ENCODE measurements around the gene SOHLH1. TPM values are rescaled to one million over a fixed set of nuclear protein-coding genes. Genes with fewer than 3 reads are reported as not detected.
"Not testable (repeated sequence)": the region's sequence is repeated elsewhere in the genome, so short reads cannot be mapped to it uniquely, and the experiment has no call there.

The SOHLH1 gene
- total RNA-seq, 1 donor from 2014 or later, result not detected

DNA sequence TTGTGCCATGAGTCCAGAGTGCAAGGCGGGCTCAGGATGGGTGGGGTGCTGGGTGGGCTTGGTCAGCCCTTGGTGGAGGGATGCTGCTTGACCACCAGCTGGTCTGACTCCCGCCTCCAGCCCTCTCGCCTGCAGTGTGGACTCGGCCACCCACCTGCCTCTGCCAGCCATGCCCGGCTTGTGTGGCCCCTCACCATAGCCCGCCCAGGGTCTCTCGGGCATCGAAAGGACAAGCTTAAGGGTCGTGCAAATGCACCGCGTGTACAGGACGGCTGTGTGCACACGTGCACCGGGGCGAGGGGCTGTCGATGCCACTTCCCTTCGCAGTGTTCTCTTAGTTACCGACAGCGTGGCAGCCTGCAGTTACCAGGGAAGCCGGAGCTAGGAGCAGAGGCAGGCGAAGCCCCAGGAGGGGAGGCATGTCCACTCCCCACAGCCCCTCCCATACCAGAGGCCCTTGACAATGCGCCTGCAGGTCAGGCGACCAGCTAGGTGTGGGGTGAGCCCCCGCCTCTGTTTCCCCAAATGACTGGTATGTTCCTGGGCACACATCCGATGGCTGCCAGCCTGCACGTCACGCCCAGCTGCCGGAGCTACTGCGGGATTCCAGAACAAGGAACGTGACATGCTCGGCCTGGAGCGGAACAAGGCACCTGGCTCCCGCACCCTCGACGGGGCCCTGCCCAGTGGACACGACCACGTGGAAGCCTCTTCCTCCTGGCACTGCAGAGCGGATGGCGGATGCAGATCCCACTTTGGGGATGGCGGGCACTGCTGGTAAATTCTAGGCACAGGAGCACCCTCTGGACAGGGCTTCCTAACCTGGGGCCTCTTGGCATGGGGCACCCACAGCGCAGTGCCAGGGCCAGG is 28.3 kb downstream of the SOHLH1 start:
- H3K36me3 Mint-ChIP-seq (ENCODE audit: low read depth), result no peaks in the 10 kb centered on the region
- H3K27me3 Mint-ChIP-seq, result no peaks in the 10 kb centered on the region
- intact Hi-C loops (cut with micrococcal nuclease), result no loop called here
- DNase-seq, result no peak
- H3K4me1 Mint-ChIP-seq, result no peaks in the 10 kb centered on the region
- H3K27ac Mint-ChIP-seq, result no peak overlapping the region
- H3K4me3 Mint-ChIP-seq, result no peak overlapping the region
- no peaks in the 10 kb centered on the region for H3K9me3 Mint-ChIP-seq

DNA sequence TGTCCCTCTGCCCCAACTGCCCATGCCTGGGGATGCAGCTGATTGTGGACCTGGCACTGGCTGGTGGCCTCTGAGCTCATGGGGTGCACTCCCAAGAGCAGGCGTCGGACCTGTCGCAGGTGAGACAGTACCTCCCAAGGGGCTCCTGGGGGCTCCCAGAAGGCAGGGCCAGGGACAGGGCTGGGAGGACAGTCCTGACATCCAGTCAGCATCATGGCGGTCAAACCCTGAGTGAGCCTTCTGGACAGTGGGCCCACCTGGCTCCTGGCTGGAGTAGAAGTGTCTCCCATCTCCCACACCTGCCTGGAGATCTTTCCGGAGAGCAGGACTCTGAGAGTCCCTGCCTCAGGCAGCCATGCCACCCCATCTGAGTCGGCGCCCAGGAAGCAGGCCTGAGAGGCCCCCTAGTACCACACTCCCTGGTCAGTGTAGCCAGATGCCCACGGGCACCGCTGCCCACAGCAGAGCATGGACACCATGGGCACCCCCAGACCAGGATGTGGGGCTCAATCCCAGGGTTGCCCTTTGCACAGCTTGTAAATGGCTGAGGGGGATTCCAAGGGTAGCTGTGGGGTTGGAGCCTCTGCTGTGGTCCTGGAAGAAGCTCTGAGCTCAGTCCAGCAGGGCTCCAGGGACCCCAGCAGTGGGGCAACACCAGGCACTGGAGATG is 29.5 kb downstream of the SOHLH1 start:
- DNase-seq, result no peak
- no peaks in the 10 kb centered on the region for H3K9me3 Mint-ChIP-seq
- intact Hi-C loops (cut with micrococcal nuclease), result no loop called here

GRCh38 chr9:135669018-135669417 is 30.3 kb downstream of the SOHLH1 start:
- H3K4me3 Mint-ChIP-seq; intact Hi-C loops (cut with micrococcal nuclease); DNase-seq; H3K9me3 Mint-ChIP-seq; H3K4me1 Mint-ChIP-seq; H3K27me3 Mint-ChIP-seq; H3K27ac Mint-ChIP-seq; H3K36me3 Mint-ChIP-seq (ENCODE audit: low read depth): not testable (repeated sequence)

More for the DNA sequence above, 29.5 kb downstream of the SOHLH1 start:
- H3K27me3 Mint-ChIP-seq, result no peaks in the 10 kb centered on the region
- H3K4me3 Mint-ChIP-seq, result no peak overlapping the region
- H3K27ac Mint-ChIP-seq, result no peak overlapping the region
- no peaks in the 10 kb centered on the region for H3K4me1 Mint-ChIP-seq
- H3K36me3 Mint-ChIP-seq (ENCODE audit: low read depth), result no peaks in the 10 kb centered on the region

- H3K27me3 Mint-ChIP-seq, result no peaks in the 10 kb centered on the region
- no peak overlapping the region for H3K27ac Mint-ChIP-seq
- DNase-seq, result no peak
- H3K4me3 Mint-ChIP-seq, result no peak overlapping the region
- intact Hi-C loops (cut with micrococcal nuclease), result no loop called here
- no peaks in the 10 kb centered on the region for H3K36me3 Mint-ChIP-seq (ENCODE audit: low read depth)
- H3K9me3 Mint-ChIP-seq, result no peaks in the 10 kb centered on the region
- no peaks in the 10 kb centered on the region for H3K4me1 Mint-ChIP-seq
Observed at GRCh38 chr9:135667463-135668001, 31.7 kb downstream of the SOHLH1 start.

- no peaks in the 10 kb centered on the region for H3K27me3 Mint-ChIP-seq
- no peak overlapping the region for H3K4me3 Mint-ChIP-seq
- no peak overlapping the region for H3K27ac Mint-ChIP-seq
- H3K9me3 Mint-ChIP-seq, result no peaks in the 10 kb centered on the region
- intact Hi-C loops (cut with micrococcal nuclease), result no loop called here
- no peak for DNase-seq
- H3K4me1 Mint-ChIP-seq, result no peaks in the 10 kb centered on the region
- H3K36me3 Mint-ChIP-seq (ENCODE audit: low read depth), result no peaks in the 10 kb centered on the region
Observed at GRCh38 chr9:135666534-135667462, 32.5 kb downstream of the SOHLH1 start.

GRCh38 chr9:135665795-135666189 is 33.5 kb downstream of the SOHLH1 start:
- Mint-ChIP-seq H3K27ac (no peak overlapping the region), H3K4me3 (no peak overlapping the region), H3K4me1 (no peaks in the 10 kb centered on the region), H3K36me3 (ENCODE audit: low read depth) (no peaks in the 10 kb centered on the region), H3K9me3 (no peaks in the 10 kb centered on the region), H3K27me3 (no peaks in the 10 kb centered on the region)
- intact Hi-C loops (cut with micrococcal nuclease), result no loop called here
- no peak for DNase-seq

DNA sequence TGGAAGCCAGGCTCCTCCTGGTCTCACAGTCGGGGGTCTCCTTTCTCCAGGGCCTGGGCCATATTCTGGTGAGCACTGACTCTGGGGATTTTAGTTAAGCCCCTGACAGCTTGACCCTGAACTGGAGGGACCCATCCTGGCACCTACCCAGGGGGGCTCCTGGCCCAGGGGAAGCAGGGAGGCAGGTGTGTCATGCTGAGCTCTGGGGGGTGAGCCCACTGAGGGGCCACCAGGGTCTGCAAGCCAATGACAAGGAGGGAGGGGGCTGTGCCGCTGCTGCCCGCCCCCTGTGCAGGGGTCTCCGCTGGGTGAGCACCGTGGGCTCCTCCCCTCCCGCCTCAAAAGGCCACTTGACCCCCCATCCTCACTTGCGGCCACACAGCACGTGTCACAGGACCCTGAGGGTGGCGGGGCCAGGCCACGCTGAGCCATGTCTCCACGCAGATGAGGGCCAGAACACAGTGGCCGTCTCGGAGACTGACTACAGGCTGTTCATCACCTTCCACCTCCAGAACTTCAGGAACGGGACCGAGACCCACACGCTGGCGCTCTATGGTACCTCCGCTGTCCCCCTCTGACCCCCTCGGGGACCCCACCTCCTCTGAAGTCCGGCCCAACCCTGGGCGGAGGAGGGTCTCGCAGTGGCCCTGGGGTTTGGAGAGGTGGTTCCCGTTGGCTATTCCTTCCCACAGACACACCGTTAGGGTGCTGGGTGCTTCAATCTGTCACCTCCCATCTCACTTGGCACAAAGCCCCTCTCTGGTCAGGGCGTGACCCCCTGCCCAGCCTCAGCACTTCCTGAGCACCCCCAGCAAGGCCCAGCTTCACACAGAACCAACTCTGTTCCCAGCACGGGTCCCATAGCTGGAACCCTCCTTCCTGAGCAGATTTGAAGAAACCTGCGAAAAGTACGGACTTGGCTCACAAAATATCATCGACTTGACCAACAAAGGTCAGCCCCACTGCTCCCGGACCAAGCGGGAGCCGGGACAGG is 34.2 kb downstream of the SOHLH1 start:
- no peak overlapping the region for H3K27ac Mint-ChIP-seq

DNA sequence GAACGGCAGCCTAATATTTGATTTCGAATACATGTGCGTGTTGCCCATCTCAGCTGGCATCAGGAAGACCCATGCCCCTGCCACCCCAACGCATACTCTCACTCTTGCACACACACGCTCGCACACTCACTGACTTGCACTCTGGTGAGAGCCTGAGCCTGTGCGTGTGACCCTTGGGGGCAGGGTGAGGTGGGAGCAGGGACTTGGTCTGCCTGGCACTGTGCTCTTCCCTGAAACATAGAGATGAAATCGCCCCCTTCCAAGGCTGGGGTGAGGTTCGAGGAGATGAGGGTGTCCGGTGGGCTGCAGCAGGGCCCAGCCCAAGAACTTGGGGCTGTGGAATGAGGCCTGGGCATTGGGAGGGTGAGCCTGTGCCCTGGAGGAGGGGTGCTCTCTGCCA is 35.0 kb downstream of the SOHLH1 start:
- no peak for DNase-seq
- Mint-ChIP-seq H3K27me3 (no peaks in the 10 kb centered on the region), H3K36me3 (ENCODE audit: low read depth) (no peaks in the 10 kb centered on the region), H3K4me3 (no peak overlapping the region), H3K9me3 (no peaks in the 10 kb centered on the region), H3K27ac (no peak overlapping the region), H3K4me1 (no peaks in the 10 kb centered on the region)
- intact Hi-C loops (cut with micrococcal nuclease), result no loop called here

More for the DNA sequence above, 34.2 kb downstream of the SOHLH1 start:
- intact Hi-C loops (cut with micrococcal nuclease), result no loop called here
- H3K27me3 Mint-ChIP-seq, result no peaks in the 10 kb centered on the region
- H3K4me3 Mint-ChIP-seq, result no peak overlapping the region
- no peak for DNase-seq
- no peaks in the 10 kb centered on the region for H3K36me3 Mint-ChIP-seq (ENCODE audit: low read depth)
- no peaks in the 10 kb centered on the region for H3K9me3 Mint-ChIP-seq
- H3K4me1 Mint-ChIP-seq, result no peaks in the 10 kb centered on the region

- no peak for DNase-seq
- Mint-ChIP-seq H3K4me1 (no peaks in the 10 kb centered on the region), H3K27ac (no peak overlapping the region), H3K27me3 (no peaks in the 10 kb centered on the region), H3K36me3 (ENCODE audit: low read depth) (no peaks in the 10 kb centered on the region), H3K9me3 (no peaks in the 10 kb centered on the region), H3K4me3 (no peak overlapping the region)
- intact Hi-C loops (cut with micrococcal nuclease), result no loop called here
Observed at GRCh38 chr9:135663857-135664256, 35.4 kb downstream of the SOHLH1 start.

DNA sequence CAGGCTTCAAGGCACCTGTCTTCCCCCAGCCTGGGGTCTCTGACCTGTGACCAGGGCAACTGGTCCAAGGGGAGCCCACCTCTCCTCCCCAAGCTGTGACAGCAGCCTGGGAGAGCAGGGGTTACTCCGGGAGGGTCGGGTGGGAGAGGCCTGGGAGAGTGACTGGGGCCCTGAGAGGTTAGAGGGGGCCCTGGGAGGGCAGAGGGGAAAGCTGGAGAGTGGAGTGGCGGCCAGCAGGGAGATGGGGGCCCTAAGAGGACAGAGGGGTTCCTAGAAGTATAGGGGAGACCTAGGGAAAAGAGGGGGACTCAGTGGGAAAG is 35.9 kb downstream of the SOHLH1 start:
- no peak overlapping the region for H3K27ac Mint-ChIP-seq
- no peak overlapping the region for H3K4me3 Mint-ChIP-seq
- no peaks in the 10 kb centered on the region for H3K36me3 Mint-ChIP-seq (ENCODE audit: low read depth)
- no peaks in the 10 kb centered on the region for H3K27me3 Mint-ChIP-seq
- no peaks in the 10 kb centered on the region for H3K9me3 Mint-ChIP-seq
- no peak for DNase-seq
- intact Hi-C loops (cut with micrococcal nuclease), result no loop called here
- no peaks in the 10 kb centered on the region for H3K4me1 Mint-ChIP-seq

DNA sequence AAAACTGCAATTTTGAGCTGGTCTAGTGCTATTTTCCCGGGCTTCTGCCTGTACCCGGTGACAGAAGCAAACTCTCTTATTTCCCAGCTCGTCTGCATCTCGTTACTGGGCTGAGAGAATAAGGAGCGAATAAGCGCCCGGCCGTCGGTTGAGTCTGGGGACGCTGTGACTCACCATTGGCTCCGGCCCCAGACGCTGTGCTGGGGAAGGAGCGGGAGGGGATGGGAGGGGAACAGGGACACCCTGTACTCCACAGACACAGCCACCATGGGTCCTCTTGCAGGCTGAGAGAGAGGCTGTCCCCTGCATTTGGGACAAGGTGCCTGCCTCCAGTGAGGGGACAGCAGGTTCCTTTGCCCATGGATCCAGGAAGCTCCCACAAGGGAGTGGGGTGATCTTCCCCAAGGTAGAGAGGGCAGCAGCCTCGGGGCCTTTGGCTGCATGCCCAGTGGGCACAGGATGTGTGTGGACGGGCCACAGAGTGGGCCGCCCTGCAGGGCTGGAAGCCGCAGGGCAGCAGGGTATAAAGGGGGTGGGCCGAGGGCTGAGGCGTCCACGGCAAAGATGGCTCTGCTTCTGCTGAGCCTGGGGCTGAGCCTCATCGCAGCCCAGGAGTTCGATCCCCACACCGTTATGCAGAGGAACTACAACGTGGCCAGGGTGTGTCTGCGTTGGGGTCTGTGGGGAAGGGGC is 36.4 kb downstream of the SOHLH1 start, which contains the start of gene LCN9:
Gene LCN9, plus strand, starts transcription at position 552 of the 693 bp plus-strand sequence. Its CDS starts 13 bp downstream, at position 565.
- DNase-seq, result no peak
- H3K27ac Mint-ChIP-seq, result no peak within 1 kb of the TSS
- no peaks in the 10 kb centered on the region for H3K27me3 Mint-ChIP-seq
- no peaks in the 10 kb centered on the region for H3K36me3 Mint-ChIP-seq (ENCODE audit: low read depth)
- no peaks in the 10 kb centered on the region for H3K4me1 Mint-ChIP-seq
- no peaks in the 10 kb centered on the region for H3K9me3 Mint-ChIP-seq
- intact Hi-C loops (cut with micrococcal nuclease), result no loop called here
- H3K4me3 Mint-ChIP-seq, result no peak within 1 kb of the TSS

- Mint-ChIP-seq H3K4me3 (no peak overlapping the region), H3K36me3 (ENCODE audit: low read depth) (no peaks in the 10 kb centered on the region), H3K4me1 (no peaks in the 10 kb centered on the region), H3K27ac (no peak overlapping the region), H3K27me3 (no peaks in the 10 kb centered on the region), H3K9me3 (no peaks in the 10 kb centered on the region)
- intact Hi-C loops (cut with micrococcal nuclease), result no loop called here
- no peak for DNase-seq
Observed at GRCh38 chr9:135661816-135662560, 37.3 kb downstream of the SOHLH1 start.

All from activated CD4-positive, alpha-beta T cell treated with anti-CD3 and anti-CD28 coated beads, Interleukin-2, amount 10 ng/mL, durations not matched to agents 24 days and 14 days (primary cell).